Effector CD8-positive, alpha-beta T cell (primary cell): ENCODE results near the gene RTTN.
"Not testable (repeated sequence)": the region's sequence is repeated elsewhere in the genome, so short reads cannot be mapped to it uniquely, and the experiment has no call there.

Experiments
- DNase-seq: peaks from one replicate; lab custom pipeline; 2025; lab: John Stamatoyannopoulos, UW

RTTN gene

GRCh38 chr18:70154591-70155194 is 50.8 kb downstream of the RTTN start:
- DNase-seq, result no peak

- DNase-seq, result no peak
Observed at GRCh38 chr18:70151614-70152013, 53.9 kb downstream of the RTTN start.

GRCh38 chr18:70149616-70150301 is 55.7 kb downstream of the RTTN start:
- no peak for DNase-seq

GRCh38 chr18:70149156-70149555 is 56.3 kb downstream of the RTTN start:
- DNase-seq, result no peak

- DNase-seq, result no peak
Observed at GRCh38 chr18:70148039-70148938, 57.2 kb downstream of the RTTN start.

GRCh38 chr18:70146174-70146573 is 59.3 kb downstream of the RTTN start:
- DNase-seq, result no peak

- DNase-seq, result no peak
Observed at GRCh38 chr18:70142001-70142400, 63.5 kb downstream of the RTTN start.

GRCh38 chr18:70139138-70139537 is 66.3 kb downstream of the RTTN start:
- no peak for DNase-seq

- DNase-seq, result no peak
Observed at GRCh38 chr18:70135604-70136003, 69.9 kb downstream of the RTTN start.

- no peak for DNase-seq
Observed at GRCh38 chr18:70132999-70133398, 72.5 kb downstream of the RTTN start.

GRCh38 chr18:70128271-70128670 is 77.2 kb downstream of the RTTN start:
- DNase-seq, result no peak

GRCh38 chr18:70127359-70127758 is 78.1 kb downstream of the RTTN start:
- no peak for DNase-seq

- no peak for DNase-seq
Observed at GRCh38 chr18:70126832-70127231, 78.7 kb downstream of the RTTN start.

- DNase-seq, result no peak
Observed at GRCh38 chr18:70124139-70124538, 81.3 kb downstream of the RTTN start.

- no peak for DNase-seq
Observed at GRCh38 chr18:70121842-70122241, 83.6 kb downstream of the RTTN start.

GRCh38 chr18:70116949-70117348 is 88.5 kb downstream of the RTTN start:
- DNase-seq, result no peak

GRCh38 chr18:70113511-70113910 is 92.0 kb downstream of the RTTN start:
- no peak for DNase-seq

GRCh38 chr18:70110678-70111077 is 94.8 kb downstream of the RTTN start:
- DNase-seq, result no peak

- no peak for DNase-seq
Observed at GRCh38 chr18:70107091-70107490, 98.4 kb downstream of the RTTN start.

- DNase-seq, result not testable (repeated sequence)
Observed at GRCh38 chr18:70102854-70103253, 102.6 kb downstream of the RTTN start.

GRCh38 chr18:70089858-70090257 is 115.6 kb downstream of the RTTN start:
- no peak for DNase-seq

GRCh38 chr18:70086085-70086484 is 119.4 kb downstream of the RTTN start:
- DNase-seq, result no peak

GRCh38 chr18:70085641-70086040 is 119.8 kb downstream of the RTTN start:
- DNase-seq, result no peak
